D721Med (cell line): ENCODE results near the gene RAB3GAP2.
A peak's percentile ranks its signal among the peaks of the same experiment; 100 is the strongest.

Source experiments
- DNase-seq: peaks from one replicate; pipeline ENCODE4 v3.0.0; 2011; ENCODE audit warnings: low spot score; ENCODE audit not compliant: insufficient read length
- FAIRE-seq: peaks from 2 replicates; lab custom pipeline; 2011; peaks lifted over from hg19 to GRCh38; lab: Jason Lieb, UNC
- CTCF ChIP-seq: IDR thresholded peaks from 2 replicates; pipeline ENCODE4 v1.5.1; 2012; ENCODE audit warnings: mild to moderate bottlenecking, control low read depth; ENCODE audit not compliant: insufficient read depth; ENCODE audit errors: missing control alignments

The RAB3GAP2 gene

DNA sequence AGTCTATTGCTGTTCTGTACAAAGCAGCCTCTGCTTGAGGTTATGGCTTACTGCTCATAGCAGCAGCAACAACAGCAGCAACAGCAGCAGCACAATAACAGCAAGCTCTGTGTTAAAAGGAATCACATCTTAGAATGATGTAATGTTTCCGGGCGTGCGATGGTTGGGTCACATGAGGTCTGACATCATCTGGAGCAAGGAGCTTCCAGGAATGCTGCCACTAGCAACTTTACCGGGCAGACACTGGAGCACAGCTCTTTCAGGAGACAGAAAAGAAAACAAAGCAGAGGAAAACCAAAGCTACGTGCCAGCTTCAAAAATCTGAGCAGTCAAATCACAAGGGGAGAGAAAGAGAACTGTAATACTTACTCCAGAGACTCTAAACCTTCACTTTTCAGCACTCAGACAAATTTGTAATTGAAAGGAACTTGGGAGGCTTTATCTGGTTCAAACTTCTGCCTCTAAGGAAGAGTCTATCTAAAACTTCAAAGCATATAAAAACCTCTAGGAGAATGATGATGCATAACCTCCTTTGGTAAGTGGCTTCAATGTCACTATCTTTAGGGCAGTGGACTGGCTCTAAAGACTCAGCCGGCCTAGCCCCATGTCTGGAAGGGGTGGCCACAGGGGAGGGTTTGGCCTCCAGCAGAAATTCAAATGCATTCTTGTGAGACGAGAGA is 28.3 kb upstream of the RAB3GAP2 start:
- no peak for FAIRE-seq
- DNase-seq: no peak

GRCh38 chr1:220299337-220299736 is 27.1 kb upstream of the RAB3GAP2 start:
- DNase-seq: no peak
- no peak for TF ChIP-seq CTCF

More for the DNA sequence above, 28.3 kb upstream of the RAB3GAP2 start:
- no peak for TF ChIP-seq CTCF

GRCh38 chr1:220298470-220299205 is 26.4 kb upstream of the RAB3GAP2 start:
- DNase-seq (no peak), FAIRE-seq (no peak)
- TF ChIP-seq CTCF: no peak

More at GRCh38 chr1:220299337-220299736, 27.1 kb upstream of the RAB3GAP2 start:
- no peak for FAIRE-seq

DNA sequence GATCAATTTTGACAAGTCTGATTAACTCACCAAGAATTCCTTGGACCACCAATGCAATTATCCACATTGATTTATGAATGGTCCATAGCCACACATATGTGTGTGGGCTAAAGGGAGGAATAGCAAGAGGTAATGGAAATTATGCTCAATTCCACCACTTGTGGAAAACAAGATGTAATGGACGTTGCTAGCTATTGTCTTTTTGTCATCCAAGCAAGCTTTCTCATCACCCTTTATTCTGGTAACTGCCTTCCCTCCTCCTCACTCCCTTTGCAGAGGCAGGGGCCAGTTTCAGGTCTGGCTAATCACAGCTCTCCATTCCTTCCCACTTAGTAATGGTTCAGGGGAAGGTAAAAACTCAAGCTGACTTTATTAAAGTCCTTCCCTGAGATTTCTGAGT is 24.7 kb upstream of the RAB3GAP2 start:
- DNase-seq: no peak
- no peak for TF ChIP-seq CTCF
- no peak for FAIRE-seq

DNA sequence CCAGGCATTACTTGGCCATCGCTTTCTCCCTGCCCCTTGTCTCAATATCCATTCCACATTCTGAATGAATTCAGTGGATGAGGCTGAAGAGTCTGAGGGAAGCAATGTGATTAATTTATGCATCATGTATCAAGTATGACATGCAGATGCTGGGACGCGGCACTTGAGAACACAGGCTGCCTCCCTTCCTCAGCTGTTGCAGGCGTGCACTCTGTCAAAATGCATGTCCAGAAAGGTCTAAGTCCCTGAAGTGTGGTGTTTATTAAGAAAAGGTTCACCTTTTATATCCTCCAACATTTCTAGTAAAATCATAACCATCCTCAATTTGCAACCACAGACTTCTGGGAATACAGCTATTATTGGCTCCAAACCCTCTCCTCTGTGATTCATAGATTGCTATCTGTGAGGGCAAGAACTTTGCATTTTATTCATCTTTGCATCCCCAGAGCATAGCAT is 22.6 kb upstream of the RAB3GAP2 start:
- TF ChIP-seq CTCF: no peak
- DNase-seq: no peak
- no peak for FAIRE-seq

DNA sequence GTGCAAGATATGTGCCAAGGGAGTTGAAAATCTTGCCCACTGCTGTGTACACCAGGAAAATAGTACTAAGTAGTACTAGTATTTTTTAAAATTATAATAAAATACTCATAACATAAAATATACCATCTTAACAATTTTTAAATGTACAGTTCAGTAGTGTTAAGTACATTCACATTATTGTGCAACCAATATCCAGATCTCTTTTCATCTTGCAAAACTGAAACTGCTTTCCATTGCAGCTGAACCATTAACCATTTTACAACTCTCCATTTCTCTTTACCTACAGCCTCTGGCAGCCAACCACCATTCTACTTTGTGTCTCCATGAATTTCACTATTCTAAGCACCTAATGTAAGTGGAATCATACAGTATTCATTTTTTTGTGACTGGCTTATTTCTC is 19.3 kb upstream of the RAB3GAP2 start:
- no peak for DNase-seq
- TF ChIP-seq CTCF: no peak
- peak; percentile 21 for FAIRE-seq
